ENCODE results near the gene NRXN3.

NRXN3 gene

GRCh38 chr14:79136071-79137044 is 966.2 kb downstream of the NRXN3 start:
- H3K9me3 Mint-ChIP-seq, result peaks cover 4% of the 10 kb centered on the region
- no peaks in the 10 kb centered on the region for H3K36me3 Mint-ChIP-seq (ENCODE audit: low read depth)
- no peak for DNase-seq (ENCODE audit: low spot score)
- H3K27me3 Mint-ChIP-seq (ENCODE audit: low read depth), result no peaks in the 10 kb centered on the region
- no peak overlapping the region for H3K4me3 Mint-ChIP-seq
- H3K27ac Mint-ChIP-seq, result no peak overlapping the region
- H3K4me1 Mint-ChIP-seq (ENCODE audit: low read depth), result no peaks in the 10 kb centered on the region

- H3K9me3 Mint-ChIP-seq, result peaks cover 4% of the 10 kb centered on the region
- H3K36me3 Mint-ChIP-seq (ENCODE audit: low read depth), result no peaks in the 10 kb centered on the region
- no peak overlapping the region for H3K4me3 Mint-ChIP-seq
- no peaks in the 10 kb centered on the region for H3K4me1 Mint-ChIP-seq (ENCODE audit: low read depth)
- no peak for DNase-seq (ENCODE audit: low spot score)
- no peak overlapping the region for H3K27ac Mint-ChIP-seq
- no peaks in the 10 kb centered on the region for H3K27me3 Mint-ChIP-seq (ENCODE audit: low read depth)
These were observed 966.9 kb downstream of the NRXN3 start for GRCh38 chr14:79137045-79137430.

GRCh38 chr14:79137836-79138235 is 967.7 kb downstream of the NRXN3 start:
- H3K4me1 Mint-ChIP-seq (ENCODE audit: low read depth), result no peaks in the 10 kb centered on the region
- H3K9me3 Mint-ChIP-seq, result peaks cover 4% of the 10 kb centered on the region
- no peaks in the 10 kb centered on the region for H3K27me3 Mint-ChIP-seq (ENCODE audit: low read depth)
- H3K4me3 Mint-ChIP-seq, result no peak overlapping the region
- H3K27ac Mint-ChIP-seq, result no peak overlapping the region
- no peaks in the 10 kb centered on the region for H3K36me3 Mint-ChIP-seq (ENCODE audit: low read depth)
- DNase-seq (ENCODE audit: low spot score), result no peak

- Mint-ChIP-seq H3K4me3 (no peak overlapping the region), H3K36me3 (ENCODE audit: low read depth) (no peaks in the 10 kb centered on the region), H3K9me3 (peaks cover 5% of the 10 kb centered on the region), H3K4me1 (ENCODE audit: low read depth) (no peaks in the 10 kb centered on the region), H3K27ac (no peak overlapping the region), H3K27me3 (ENCODE audit: low read depth) (no peaks in the 10 kb centered on the region)
- DNase-seq (ENCODE audit: low spot score), result no peak
These were observed 974.7 kb downstream of the NRXN3 start for GRCh38 chr14:79144896-79145295.

GRCh38 chr14:79150226-79150625 is 980.1 kb downstream of the NRXN3 start:
- no peak for DNase-seq (ENCODE audit: low spot score)
- H3K27me3 Mint-ChIP-seq (ENCODE audit: low read depth), result no peaks in the 10 kb centered on the region
- no peak overlapping the region for H3K27ac Mint-ChIP-seq
- H3K4me1 Mint-ChIP-seq (ENCODE audit: low read depth), result no peaks in the 10 kb centered on the region
- no peaks in the 10 kb centered on the region for H3K36me3 Mint-ChIP-seq (ENCODE audit: low read depth)
- no peak overlapping the region for H3K4me3 Mint-ChIP-seq
- H3K9me3 Mint-ChIP-seq, result no peaks in the 10 kb centered on the region

- H3K27me3 Mint-ChIP-seq (ENCODE audit: low read depth), result no peaks in the 10 kb centered on the region
- no peak for DNase-seq (ENCODE audit: low spot score)
- H3K4me1 Mint-ChIP-seq (ENCODE audit: low read depth), result no peaks in the 10 kb centered on the region
These were observed 987.2 kb downstream of the NRXN3 start for GRCh38 chr14:79157369-79157768.

GRCh38 chr14:79161571-79161970 is 991.4 kb downstream of the NRXN3 start:
- Mint-ChIP-seq H3K27me3 (ENCODE audit: low read depth) (no peaks in the 10 kb centered on the region), H3K36me3 (ENCODE audit: low read depth) (no peaks in the 10 kb centered on the region), H3K9me3 (peaks cover 12% of the 10 kb centered on the region), H3K4me3 (no peak overlapping the region), H3K27ac (no peak overlapping the region), H3K4me1 (ENCODE audit: low read depth) (no peaks in the 10 kb centered on the region)
- DNase-seq (ENCODE audit: low spot score), result no peak

More at GRCh38 chr14:79157369-79157768, 987.2 kb downstream of the NRXN3 start:
- peaks cover 6% of the 10 kb centered on the region for H3K9me3 Mint-ChIP-seq
- H3K36me3 Mint-ChIP-seq (ENCODE audit: low read depth), result no peaks in the 10 kb centered on the region
- no peak overlapping the region for H3K4me3 Mint-ChIP-seq
- no peak overlapping the region for H3K27ac Mint-ChIP-seq

GRCh38 chr14:79162833-79163232 is 992.7 kb downstream of the NRXN3 start:
- Mint-ChIP-seq H3K27me3 (ENCODE audit: low read depth) (no peaks in the 10 kb centered on the region), H3K4me3 (no peak overlapping the region), H3K27ac (no peak overlapping the region), H3K9me3 (peaks cover 12% of the 10 kb centered on the region), H3K4me1 (ENCODE audit: low read depth) (no peaks in the 10 kb centered on the region), H3K36me3 (ENCODE audit: low read depth) (no peaks in the 10 kb centered on the region)
- no peak for DNase-seq (ENCODE audit: low spot score)

GRCh38 chr14:79165471-79166090 is 995.4 kb downstream of the NRXN3 start:
- Mint-ChIP-seq H3K27me3 (ENCODE audit: low read depth) (no peaks in the 10 kb centered on the region), H3K36me3 (ENCODE audit: low read depth) (no peaks in the 10 kb centered on the region), H3K4me3 (no peak overlapping the region), H3K9me3 (peaks cover 7% of the 10 kb centered on the region), H3K27ac (no peak overlapping the region), H3K4me1 (ENCODE audit: low read depth) (no peaks in the 10 kb centered on the region)
- no peak for DNase-seq (ENCODE audit: low spot score)

GRCh38 chr14:79166171-79166570 is 996.0 kb downstream of the NRXN3 start:
- Mint-ChIP-seq H3K36me3 (ENCODE audit: low read depth) (no peaks in the 10 kb centered on the region), H3K9me3 (peaks cover 9% of the 10 kb centered on the region), H3K4me3 (no peak overlapping the region), H3K4me1 (ENCODE audit: low read depth) (no peaks in the 10 kb centered on the region), H3K27ac (no peak overlapping the region), H3K27me3 (ENCODE audit: low read depth) (no peaks in the 10 kb centered on the region)
- no peak for DNase-seq (ENCODE audit: low spot score)

- Mint-ChIP-seq H3K4me1 (ENCODE audit: low read depth) (no peaks in the 10 kb centered on the region), H3K36me3 (ENCODE audit: low read depth) (no peaks in the 10 kb centered on the region), H3K27me3 (ENCODE audit: low read depth) (no peaks in the 10 kb centered on the region), H3K27ac (no peak overlapping the region), H3K9me3 (peaks cover 6% of the 10 kb centered on the region), H3K4me3 (no peak overlapping the region)
- DNase-seq (ENCODE audit: low spot score), result no peak
These were observed 997.8 kb downstream of the NRXN3 start for GRCh38 chr14:79167957-79168356.

- H3K27me3 Mint-ChIP-seq (ENCODE audit: low read depth), result no peaks in the 10 kb centered on the region
- DNase-seq (ENCODE audit: low spot score), result no peak
- H3K4me3 Mint-ChIP-seq, result no peak overlapping the region
- no peaks in the 10 kb centered on the region for H3K4me1 Mint-ChIP-seq (ENCODE audit: low read depth)
- no peak overlapping the region for H3K27ac Mint-ChIP-seq
- peaks cover 6% of the 10 kb centered on the region for H3K9me3 Mint-ChIP-seq
- no peaks in the 10 kb centered on the region for H3K36me3 Mint-ChIP-seq (ENCODE audit: low read depth)
These were observed 1005.5 kb downstream of the NRXN3 start for GRCh38 chr14:79175671-79176070.

- Mint-ChIP-seq H3K36me3 (ENCODE audit: low read depth) (no peaks in the 10 kb centered on the region), H3K4me1 (ENCODE audit: low read depth) (no peaks in the 10 kb centered on the region), H3K27ac (no peak overlapping the region), H3K27me3 (ENCODE audit: low read depth) (no peaks in the 10 kb centered on the region), H3K9me3 (no peaks in the 10 kb centered on the region), H3K4me3 (no peak overlapping the region)
- DNase-seq (ENCODE audit: low spot score), result no peak
These were observed 1006.9 kb downstream of the NRXN3 start for GRCh38 chr14:79177106-79177505.

GRCh38 chr14:79178719-79179118 is 1008.5 kb downstream of the NRXN3 start:
- H3K36me3 Mint-ChIP-seq (ENCODE audit: low read depth), result no peaks in the 10 kb centered on the region
- no peaks in the 10 kb centered on the region for H3K27me3 Mint-ChIP-seq (ENCODE audit: low read depth)
- no peak overlapping the region for H3K27ac Mint-ChIP-seq
- DNase-seq (ENCODE audit: low spot score), result no peak
- H3K4me3 Mint-ChIP-seq, result no peak overlapping the region
- H3K9me3 Mint-ChIP-seq, result no peaks in the 10 kb centered on the region
- no peaks in the 10 kb centered on the region for H3K4me1 Mint-ChIP-seq (ENCODE audit: low read depth)
